Fibroblast of villous mesenchyme (primary cell): ENCODE results near the gene ZNF521. TPM values are rescaled to one million over a fixed set of nuclear protein-coding genes. Genes with fewer than 3 reads are reported as not detected.

Experiments
- DNase-seq: peaks from one replicate; pipeline ENCODE4 v3.0.0-alpha.2; 2010; ENCODE audit warnings: low read depth
- H3K4me3 ChIP-seq: 2 replicates; pipeline ENCODE4 v1.5.1; 2011; ENCODE audit warnings: low read depth, mild to moderate bottlenecking, low read length
- total RNA-seq: library from RNA; depleted of rRNA; stranded (reverse); fragments of >200 nt; gene quantifications from 2 replicates; pipeline ENCODE4 v1.2.3, GENCODE V29; 2012
- TF ChIP-seq, protein P1 (sequence below): IDR thresholded peaks from 2 replicates; pipeline ENCODE4 v1.5.1; 2012; ENCODE audit warnings: low read depth, mild to moderate bottlenecking, low read length; ENCODE audit not compliant: insufficient read depth

The ZNF521 gene
- total RNA-seq, 1 donor = 4.7 TPM

- TF ChIP-seq, protein P1, sequence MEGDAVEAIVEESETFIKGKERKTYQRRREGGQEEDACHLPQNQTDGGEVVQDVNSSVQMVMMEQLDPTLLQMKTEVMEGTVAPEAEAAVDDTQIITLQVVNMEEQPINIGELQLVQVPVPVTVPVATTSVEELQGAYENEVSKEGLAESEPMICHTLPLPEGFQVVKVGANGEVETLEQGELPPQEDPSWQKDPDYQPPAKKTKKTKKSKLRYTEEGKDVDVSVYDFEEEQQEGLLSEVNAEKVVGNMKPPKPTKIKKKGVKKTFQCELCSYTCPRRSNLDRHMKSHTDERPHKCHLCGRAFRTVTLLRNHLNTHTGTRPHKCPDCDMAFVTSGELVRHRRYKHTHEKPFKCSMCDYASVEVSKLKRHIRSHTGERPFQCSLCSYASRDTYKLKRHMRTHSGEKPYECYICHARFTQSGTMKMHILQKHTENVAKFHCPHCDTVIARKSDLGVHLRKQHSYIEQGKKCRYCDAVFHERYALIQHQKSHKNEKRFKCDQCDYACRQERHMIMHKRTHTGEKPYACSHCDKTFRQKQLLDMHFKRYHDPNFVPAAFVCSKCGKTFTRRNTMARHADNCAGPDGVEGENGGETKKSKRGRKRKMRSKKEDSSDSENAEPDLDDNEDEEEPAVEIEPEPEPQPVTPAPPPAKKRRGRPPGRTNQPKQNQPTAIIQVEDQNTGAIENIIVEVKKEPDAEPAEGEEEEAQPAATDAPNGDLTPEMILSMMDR = no peak
- peak; percentile 20 for DNase-seq
- no peak overlapping the region for H3K4me3 ChIP-seq
Observed at GRCh38 chr18:25326361-25326952, 25.5 kb downstream of the ZNF521 start.

- no peak overlapping the region for H3K4me3 ChIP-seq
- no peak for DNase-seq
- TF ChIP-seq, protein P1 = no peak
Observed at GRCh38 chr18:25322806-25323205, 29.2 kb downstream of the ZNF521 start.

DNA sequence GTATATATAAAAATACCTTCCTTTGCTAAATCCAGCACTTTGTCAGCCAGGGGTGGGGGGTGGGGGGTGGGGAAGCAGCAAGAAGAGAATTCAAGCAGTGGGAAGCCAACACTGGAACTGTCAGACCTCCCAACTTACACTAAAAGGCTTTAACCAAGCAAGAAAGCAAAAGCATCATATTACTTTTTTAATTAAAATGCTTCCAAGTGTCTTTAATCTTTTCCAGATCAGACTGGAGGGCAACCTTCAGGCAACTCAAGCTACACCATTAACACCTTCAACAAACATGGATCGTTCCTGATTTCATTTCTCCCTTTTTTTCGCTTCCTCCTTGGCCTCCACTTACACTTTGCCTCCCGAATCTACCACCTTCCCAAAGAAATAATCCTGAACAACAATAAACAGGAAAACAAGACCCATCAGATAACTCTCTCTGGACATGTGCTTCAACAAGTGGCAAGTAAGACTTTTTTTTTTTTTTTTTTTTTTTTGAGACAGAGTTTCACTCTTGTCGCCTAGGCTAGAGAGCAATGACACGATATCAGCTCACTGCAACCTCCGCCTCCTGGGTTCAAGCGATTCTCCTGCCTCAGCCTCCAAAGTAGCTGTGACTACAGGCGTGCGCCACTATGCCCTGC, 35.5 kb downstream of the ZNF521 start:
- TF ChIP-seq, protein P1 = no peak
- DNase-seq = no peak
- H3K4me3 ChIP-seq = no peak overlapping the region

- TF ChIP-seq, protein P1 = no peak
- no peak overlapping the region for H3K4me3 ChIP-seq
- DNase-seq = no peak
Observed at GRCh38 chr18:25314838-25315190, 37.2 kb downstream of the ZNF521 start.

DNA sequence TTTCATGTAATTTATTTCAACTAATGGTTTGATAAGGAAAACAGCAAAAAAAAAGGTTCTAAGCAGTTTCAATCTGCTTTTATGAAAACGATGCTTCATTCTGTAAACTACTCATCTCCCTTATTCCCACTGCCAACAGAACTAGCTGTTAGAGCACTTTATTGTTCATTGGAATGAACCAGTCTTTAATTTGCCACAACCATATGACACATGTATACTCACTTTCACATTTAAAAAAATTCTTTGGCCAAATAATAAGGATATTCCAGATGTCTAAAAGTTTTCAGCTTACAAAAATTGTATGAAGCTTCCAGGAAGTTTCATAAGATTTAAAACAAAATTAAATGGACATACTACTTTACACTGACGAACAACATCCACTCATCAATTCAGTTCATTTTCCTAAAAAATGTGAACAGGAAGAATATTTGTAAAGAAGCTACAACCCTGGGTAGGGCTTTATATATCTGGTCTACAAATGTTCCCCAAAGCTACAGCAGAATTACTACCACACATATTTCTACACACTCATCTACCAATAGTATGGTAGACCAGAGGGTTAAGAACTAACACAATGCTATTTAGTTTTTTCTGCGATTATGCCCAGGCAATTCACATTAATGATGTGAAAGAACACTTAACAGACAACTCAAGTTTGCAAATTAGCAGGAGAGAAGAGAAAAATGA, 37.7 kb downstream of the ZNF521 start:
- TF ChIP-seq, protein P1 = no peak
- no peak overlapping the region for H3K4me3 ChIP-seq
- no peak for DNase-seq

- DNase-seq = no peak
- no peak overlapping the region for H3K4me3 ChIP-seq
- TF ChIP-seq, protein P1 = no peak
Observed at GRCh38 chr18:25313268-25313667, 38.7 kb downstream of the ZNF521 start.
